Measurements from ENCODE around the gene PAIP1.

GRCh38 chr5:43573058-43573457 is 16.2 kb upstream of the PAIP1 start:
- no peak for TF ChIP-seq CTCF (IDR thresholded peaks at IDR 0.05; ENCODE audit: low read length)
- TF ChIP-seq EZH2phosphoT487 (IDR thresholded peaks at IDR 0.05; ENCODE audit: low read length) = no peak
- TF ChIP-seq EZH2 (optimal IDR thresholded peaks at IDR 0.05; ENCODE audit: low read depth, low read length) = no peak
